Measurements from ENCODE around the gene CCDC74A.

- TF ChIP-seq CTCF (conservative IDR thresholded peaks at IDR 0.05): no peak
- no peak for TF ChIP-seq EZH2 (IDR thresholded peaks at IDR 0.05; ENCODE audit: low read depth)
Observed at GRCh38 chr2:131577812-131578211, 50.1 kb downstream of the CCDC74A start.
